T1000 (cell line): ENCODE data around the gene VEGFA.

Source experiments
- DNase-seq: peaks from one replicate; lab custom pipeline; 2025; ENCODE audit warnings: mixed read lengths; lab: John Stamatoyannopoulos, UW

VEGFA gene

GRCh38 chr6:43738877-43739641 lies 31.0 kb upstream of the VEGFA start:
- DNase-seq = no peak

- DNase-seq = no peak
Measured at GRCh38 chr6:43739642-43740091, 30.3 kb upstream of the VEGFA start.

GRCh38 chr6:43740321-43740960 lies 29.6 kb upstream of the VEGFA start:
- no peak for DNase-seq

GRCh38 chr6:43740961-43741764 lies 28.8 kb upstream of the VEGFA start:
- DNase-seq = no peak

GRCh38 chr6:43741829-43742228 lies 28.2 kb upstream of the VEGFA start:
- DNase-seq = no peak

GRCh38 chr6:43742285-43742684 lies 27.7 kb upstream of the VEGFA start:
- no peak for DNase-seq

GRCh38 chr6:43742931-43743632 lies 26.9 kb upstream of the VEGFA start:
- DNase-seq = no peak

GRCh38 chr6:43743682-43744381 lies 26.2 kb upstream of the VEGFA start:
- DNase-seq = no peak

- no peak for DNase-seq
Measured at GRCh38 chr6:43744491-43744890, 25.5 kb upstream of the VEGFA start.

- DNase-seq = no peak
Measured at GRCh38 chr6:43744931-43745727, 24.9 kb upstream of the VEGFA start.

GRCh38 chr6:43746071-43746470 lies 23.9 kb upstream of the VEGFA start:
- DNase-seq = no peak

- no peak for DNase-seq
Measured at GRCh38 chr6:43746613-43747102, 23.4 kb upstream of the VEGFA start.

GRCh38 chr6:43747784-43748183 lies 22.2 kb upstream of the VEGFA start:
- DNase-seq = no peak

GRCh38 chr6:43748765-43749164 lies 21.2 kb upstream of the VEGFA start:
- DNase-seq = no peak

GRCh38 chr6:43749461-43749860 lies 20.6 kb upstream of the VEGFA start:
- DNase-seq = no peak

- no peak for DNase-seq
Measured at GRCh38 chr6:43750622-43751021, 19.4 kb upstream of the VEGFA start.

- no peak for DNase-seq
Measured at GRCh38 chr6:43753570-43754183, 16.3 kb upstream of the VEGFA start.

- DNase-seq = no peak
Measured at GRCh38 chr6:43757966-43758616, 11.9 kb upstream of the VEGFA start.

GRCh38 chr6:43758617-43759050 lies 11.4 kb upstream of the VEGFA start:
- no peak for DNase-seq
